Suprapubic skin (tissue), 4 donors: ENCODE results near the gene ZC3H7B. TPM values are rescaled to one million over a fixed set of nuclear protein-coding genes. Genes with fewer than 3 reads are reported as not detected.

Experiments used
- DNase-seq, 2 donors: peaks; one replicate each; pipeline ENCODE4 v3.0.0-alpha.2; 2019; ENCODE audit warnings: low spot score in 2 of 2
- H3K27ac ChIP-seq: fragments of 200-600 bp; sonication (generic); one replicate; pipeline ENCODE4 v1.5.1; 2019
- H3K27me3 ChIP-seq: fragments of 200-600 bp; sonication (generic); one replicate; pipeline ENCODE4 v1.5.1; 2019
- H3K36me3 ChIP-seq: fragments of 200-600 bp; sonication (generic); one replicate; pipeline ENCODE4 v1.5.1; 2019
- H3K4me1 ChIP-seq: fragments of 200-600 bp; sonication (generic); one replicate; pipeline ENCODE4 v1.5.1; 2019
- H3K4me3 ChIP-seq: fragments of 200-600 bp; sonication (generic); one replicate; pipeline ENCODE4 v1.5.1; 2019; ENCODE audit warnings: mild to moderate bottlenecking
- H3K9me3 ChIP-seq: fragments of 200-600 bp; sonication (generic); one replicate; pipeline ENCODE4 v1.5.1; 2019
- EP300 ChIP-seq: sonication (generic); formaldehyde crosslinking; IDR thresholded peaks from one replicate; pipeline ENCODE4 v1.6.1; 2017; ENCODE audit warnings: antibody characterized with exemption
- POLR2A ChIP-seq, 2 donors: fragments of 450-650 bp; IDR thresholded peaks; one replicate each; pipeline ENCODE4 v1.6.1; 2017; ENCODE audit warnings: antibody characterized with exemption in 2 of 2, mild to moderate bottlenecking in 2 of 2, moderate library complexity in 2 of 2
- POLR2AphosphoS5 ChIP-seq, 3 donors: sonication (generic); formaldehyde crosslinking; IDR thresholded peaks; one replicate each; pipeline ENCODE4 v1.6.1; 2017; ENCODE audit warnings: antibody characterized with exemption in 3 of 3
- WGBS: methylation state at CpG from one replicate; pipeline ENCODE4 v1.1.5; 2018; 5-methylcytosine and 5-hydroxymethylcytosine counted together
- total RNA-seq, 4 donors: library from RNA; depleted of rRNA; stranded (reverse); fragments of >200 nt; gene quantifications; one replicate each; pipeline ENCODE4 v1.1.0, GENCODE V29; 2016
- TF ChIP-seq, protein P1 (sequence below), 2 donors: fragments of 200-600 bp in 1 of 2; fragments of 450-650 bp in 1 of 2; sonication (generic) in 1 of 2; IDR thresholded peaks; one replicate each; pipeline ENCODE4 v1.5.1; 2016 to 2019; ENCODE audit warnings: antibody characterized with exemption in 2 of 2, mild to moderate bottlenecking in 1 of 2, moderate library complexity in 1 of 2

The ZC3H7B gene
- total RNA-seq, 4 donors from 2014 or later: 29.7 to 45.7 (median 41.0) TPM

GRCh38 chr22:41344189-41344788 is 43.0 kb downstream of the ZC3H7B start:
- DNase-seq: no peak
- WGBS: 90% methylated on average over 10 of the region's 11 CpGs
- no peak overlapping the region for H3K27ac ChIP-seq
- H3K27me3 ChIP-seq: no peaks in the 10 kb centered on the region
- H3K36me3 ChIP-seq: peaks cover 97% of the 10 kb centered on the region
- TF ChIP-seq POLR2A (IDR thresholded peaks at IDR 0.05): no peak
- no peak for TF ChIP-seq EP300
- TF ChIP-seq, protein P1, sequence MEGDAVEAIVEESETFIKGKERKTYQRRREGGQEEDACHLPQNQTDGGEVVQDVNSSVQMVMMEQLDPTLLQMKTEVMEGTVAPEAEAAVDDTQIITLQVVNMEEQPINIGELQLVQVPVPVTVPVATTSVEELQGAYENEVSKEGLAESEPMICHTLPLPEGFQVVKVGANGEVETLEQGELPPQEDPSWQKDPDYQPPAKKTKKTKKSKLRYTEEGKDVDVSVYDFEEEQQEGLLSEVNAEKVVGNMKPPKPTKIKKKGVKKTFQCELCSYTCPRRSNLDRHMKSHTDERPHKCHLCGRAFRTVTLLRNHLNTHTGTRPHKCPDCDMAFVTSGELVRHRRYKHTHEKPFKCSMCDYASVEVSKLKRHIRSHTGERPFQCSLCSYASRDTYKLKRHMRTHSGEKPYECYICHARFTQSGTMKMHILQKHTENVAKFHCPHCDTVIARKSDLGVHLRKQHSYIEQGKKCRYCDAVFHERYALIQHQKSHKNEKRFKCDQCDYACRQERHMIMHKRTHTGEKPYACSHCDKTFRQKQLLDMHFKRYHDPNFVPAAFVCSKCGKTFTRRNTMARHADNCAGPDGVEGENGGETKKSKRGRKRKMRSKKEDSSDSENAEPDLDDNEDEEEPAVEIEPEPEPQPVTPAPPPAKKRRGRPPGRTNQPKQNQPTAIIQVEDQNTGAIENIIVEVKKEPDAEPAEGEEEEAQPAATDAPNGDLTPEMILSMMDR (IDR thresholded peaks at IDR 0.05): no peak
- TF ChIP-seq POLR2AphosphoS5 (IDR thresholded peaks at IDR 0.05): no peak
- H3K9me3 ChIP-seq: no peaks in the 10 kb centered on the region
- no peaks in the 10 kb centered on the region for H3K4me1 ChIP-seq
- H3K4me3 ChIP-seq: no peak overlapping the region

DNA sequence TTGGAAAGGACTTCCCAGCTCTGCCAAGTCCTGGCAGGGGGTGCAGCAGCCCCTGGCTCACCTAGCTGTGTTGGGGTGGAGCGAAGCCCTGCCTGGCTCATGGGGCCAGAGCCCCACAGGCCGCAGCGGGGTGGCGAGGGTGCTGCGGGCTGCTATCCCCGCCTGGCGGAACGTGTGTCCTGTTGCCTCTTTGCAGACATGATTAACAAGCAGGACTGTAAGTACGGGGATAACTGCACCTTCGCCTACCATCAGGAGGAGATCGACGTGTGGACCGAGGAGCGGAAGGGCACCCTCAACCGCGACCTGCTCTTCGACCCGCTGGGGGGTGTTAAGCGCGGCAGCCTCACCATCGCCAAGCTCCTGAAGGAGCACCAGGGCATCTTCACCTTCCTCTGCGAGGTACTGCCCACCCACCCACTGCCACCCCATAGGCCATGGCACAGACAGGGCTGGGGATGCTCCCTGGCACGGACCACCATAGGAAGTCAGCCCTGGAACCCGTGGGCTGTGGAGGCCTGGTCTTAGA is 44.5 kb downstream of the ZC3H7B start:
- Histone ChIP-seq H3K36me3 (peaks cover 97% of the 10 kb centered on the region), H3K4me1 (no peaks in the 10 kb centered on the region), H3K9me3 (no peaks in the 10 kb centered on the region), H3K4me3 (no peak overlapping the region), H3K27ac (no peak overlapping the region), H3K27me3 (no peaks in the 10 kb centered on the region)
- TF ChIP-seq, protein P1 (IDR thresholded peaks at IDR 0.05): no peak
- TF ChIP-seq POLR2A (IDR thresholded peaks at IDR 0.05) (no peak), EP300 (no peak), POLR2AphosphoS5 (IDR thresholded peaks at IDR 0.05) (no peak)
- WGBS: 88% methylated on average over 9 of the region's 24 CpGs
- DNase-seq: no peak

DNA sequence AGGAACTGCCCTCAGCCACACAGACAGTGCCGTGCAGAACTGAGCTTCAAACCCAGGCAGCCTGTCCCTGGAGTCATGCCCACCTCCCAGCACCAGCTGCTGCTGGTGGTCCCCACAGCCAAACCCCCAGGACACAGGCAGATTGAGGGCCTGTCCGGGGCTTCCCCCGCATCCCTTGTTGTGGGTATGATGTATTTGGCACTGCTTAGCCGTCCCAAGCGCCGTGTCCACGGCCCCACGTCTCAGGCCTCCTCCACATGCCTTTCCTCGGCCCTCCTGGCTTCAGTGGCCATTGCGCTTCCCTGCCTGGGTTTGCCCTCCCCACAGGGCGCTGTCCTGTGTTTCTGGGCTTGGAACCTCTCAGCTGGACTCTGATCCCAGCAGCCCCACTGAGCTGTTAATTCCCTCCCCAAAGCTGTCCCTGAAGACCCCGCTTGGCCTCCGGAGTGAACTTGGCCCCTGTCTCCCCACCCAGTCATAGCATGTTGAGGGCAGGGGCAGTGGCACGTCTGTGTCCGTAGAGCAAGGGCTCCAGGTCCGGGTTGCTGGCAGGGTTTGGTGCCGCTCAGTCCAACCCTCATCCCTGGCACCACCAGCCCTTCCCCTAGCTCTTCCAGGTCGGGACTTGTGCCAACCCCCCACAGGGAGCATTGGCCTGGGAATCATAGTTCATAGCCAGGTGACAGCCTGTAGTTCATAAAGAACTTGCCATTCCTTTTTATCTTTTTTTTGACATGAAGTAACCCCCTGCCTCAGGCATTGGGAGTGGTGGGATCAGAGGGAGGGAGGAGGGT is 45.9 kb downstream of the ZC3H7B start:
- Histone ChIP-seq H3K27ac (no peak overlapping the region), H3K36me3 (peaks cover 97% of the 10 kb centered on the region), H3K27me3 (no peaks in the 10 kb centered on the region), H3K4me3 (no peak overlapping the region), H3K4me1 (no peaks in the 10 kb centered on the region), H3K9me3 (no peaks in the 10 kb centered on the region)
- TF ChIP-seq POLR2AphosphoS5 (IDR thresholded peaks at IDR 0.05) (no peak), EP300 (no peak)
- TF ChIP-seq, protein P1 (IDR thresholded peaks at IDR 0.05): no peak
- DNase-seq: no peak
- WGBS: 74% methylated on average over 18 of the region's 18 CpGs

GRCh38 chr22:41348964-41349484 is 47.7 kb downstream of the ZC3H7B start:
- WGBS: 98% methylated on average over 18 of the region's 22 CpGs
- Histone ChIP-seq H3K36me3 (peaks cover 97% of the 10 kb centered on the region), H3K27me3 (no peaks in the 10 kb centered on the region)

More at GRCh38 chr22:41348964-41349484, 47.7 kb downstream of the ZC3H7B start:
- no peak for TF ChIP-seq POLR2A (IDR thresholded peaks at IDR 0.05)
- TF ChIP-seq POLR2AphosphoS5 (IDR thresholded peaks at IDR 0.05): no peak
- TF ChIP-seq, protein P1 (IDR thresholded peaks at IDR 0.05): no peak
- TF ChIP-seq EP300: no peak
- Histone ChIP-seq H3K27ac (no peak overlapping the region), H3K4me1 (no peaks in the 10 kb centered on the region), H3K9me3 (no peaks in the 10 kb centered on the region), H3K4me3 (no peak overlapping the region)
- DNase-seq: no peak
